DMS79 (cell line): Measurements from ENCODE around the gene CPT1B.
A peak's percentile ranks its signal among the peaks of the same experiment; 100 is the strongest.

Experiments used
- DNase-seq: peaks from one replicate; lab custom pipeline; 2025; lab: John Stamatoyannopoulos, UW

The CPT1B gene

GRCh38 chr22:50585781-50586180 is 7.6 kb upstream of the CPT1B start:
- DNase-seq = no peak

GRCh38 chr22:50585238-50585637 is 7.0 kb upstream of the CPT1B start:
- DNase-seq = no peak

GRCh38 chr22:50584106-50585096 is 6.2 kb upstream of the CPT1B start:
- no peak for DNase-seq

GRCh38 chr22:50583294-50583861 is 5.2 kb upstream of the CPT1B start:
- DNase-seq = no peak

- peak; percentile 82 for DNase-seq
Observed at GRCh38 chr22:50582493-50583293, 4.5 kb upstream of the CPT1B start, which contains the start of gene CHKB. Gene CHKB, minus strand, starts transcription at chr22:50582849. Its CDS starts 68 bp downstream, at chr22:50582781.

- no peak for DNase-seq
Observed at GRCh38 chr22:50581950-50582492, 3.8 kb upstream of the CPT1B start.

- no peak for DNase-seq
Observed at GRCh38 chr22:50581031-50581949, 3.1 kb upstream of the CPT1B start.

GRCh38 chr22:50579752-50580151 is 1.5 kb upstream of the CPT1B start:
- DNase-seq = no peak

GRCh38 chr22:50578776-50579310 is 616 bp upstream of the CPT1B start:
- no peak for DNase-seq

GRCh38 chr22:50577697-50577986 is 585 bp downstream of the CPT1B start:
- no peak for DNase-seq

- no peak for DNase-seq
Observed at GRCh38 chr22:50576806-50577696, 1.2 kb downstream of the CPT1B start.

- DNase-seq = no peak
Observed at GRCh38 chr22:50576070-50576469, 2.2 kb downstream of the CPT1B start.

- no peak for DNase-seq
Observed at GRCh38 chr22:50575426-50575941, 2.7 kb downstream of the CPT1B start.

- no peak for DNase-seq
Observed at GRCh38 chr22:50574383-50574755, 3.9 kb downstream of the CPT1B start.

GRCh38 chr22:50573491-50574382 is 4.5 kb downstream of the CPT1B start:
- DNase-seq = no peak

GRCh38 chr22:50572965-50573364 is 5.3 kb downstream of the CPT1B start:
- no peak for DNase-seq

- DNase-seq = no peak
Observed at GRCh38 chr22:50571264-50572175, 6.7 kb downstream of the CPT1B start.

- no peak for DNase-seq
Observed at GRCh38 chr22:50570861-50571260, 7.4 kb downstream of the CPT1B start.
